B cell (primary cell): ENCODE results near the gene SEMA7A. TPM values are rescaled to one million over a fixed set of nuclear protein-coding genes. Genes with fewer than 3 reads are reported as not detected.

Experiments
- ATAC-seq: fragments of 200-7000 bp; cut with Tn5 transposase; one replicate; pipeline ENCODE4 v1.10.0; 2021; ENCODE audit warnings: low read depth, mild to moderate bottlenecking, moderate number of reproducible peaks, moderate library complexity
- CTCF ChIA-PET: fragments of 350-600 bp; sonication (Branson Sonifier 250); formaldehyde crosslinking; loops from one replicate; lab custom pipeline; 2021; ENCODE audit warnings: antibody characterized with exemption, inconsistent platforms; lab: Charles Lee
- POLR2A ChIA-PET: fragments of 350-600 bp; sonication (Branson Sonifier 250); formaldehyde crosslinking; loops from one replicate; lab custom pipeline; 2021; ENCODE audit warnings: antibody characterized with exemption; lab: Charles Lee
- DNase-seq: peaks from one replicate; pipeline ENCODE4 v3.0.0; 2013
- H2AFZ ChIP-seq: 2 replicates; pipeline ENCODE4 v1.6.1; 2012; ENCODE audit warnings: mild to moderate bottlenecking, low read depth, low read length; ENCODE audit not compliant: insufficient read depth, poor library complexity, severe bottlenecking
- H3K27ac ChIP-seq, 2 donors: 1 replicate in 1 of 2; 2 replicates in 1 of 2; pipeline ENCODE4 v1.5.1; 2012 to 2013; ENCODE audit warnings: low read length in 2 of 2, mild to moderate bottlenecking in 2 of 2, moderate library complexity in 1 of 2
- H3K27me3 ChIP-seq, 4 experiments: fragments of 200-600 bp in 1 of 4; sonication (generic) in 1 of 4; replicated peaks in 1 of 4; 1 replicate in 2 of 4; 2 replicates in 2 of 4; pipeline versions ENCODE4 v1.6.1 to v1.7.0; 2013 to 2016; ENCODE audit warnings: low read length in 3 of 4, mild to moderate bottlenecking in 2 of 4, mixed read lengths in 1 of 4, moderate library complexity in 1 of 4; ENCODE audit not compliant: insufficient read depth in 4 of 4, control insufficient read depth in 3 of 4; ENCODE audit errors: control extremely low read depth in 1 of 4
- H3K36me3 ChIP-seq, 2 experiments: replicated peaks in 1 of 2; 1 replicate in 1 of 2; 2 replicates in 1 of 2; pipeline versions ENCODE4 v1.6.1 to v1.7.1; 2013; ENCODE audit warnings: low read length in 1 of 2; ENCODE audit not compliant: insufficient read depth in 2 of 2, control insufficient read depth in 1 of 2; ENCODE audit errors: control extremely low read depth in 1 of 2, extremely low read depth in 1 of 2
- H3K4me1 ChIP-seq, 2 donors: fragments of 200-600 bp in 1 of 2; sonication (generic) in 1 of 2; 1 replicate in 1 of 2; 2 replicates in 1 of 2; pipeline versions ENCODE4 v1.5.1 to v1.6.1; 2013 to 2017; ENCODE audit warnings: low read length in 2 of 2; ENCODE audit not compliant: control insufficient read depth in 2 of 2, insufficient read depth in 2 of 2
- H3K4me2 ChIP-seq: replicated peaks from 2 replicates; pipeline ENCODE3; 2012; ENCODE audit warnings: mild to moderate bottlenecking, low read depth, low read length; ENCODE audit not compliant: poor library complexity, severe bottlenecking
- H3K4me3 ChIP-seq, 5 experiments: fragments of 200-600 bp in 1 of 5; sonication (generic) in 1 of 5; 1 replicate in 3 of 5; 2 replicates in 2 of 5; pipeline versions ENCODE4 v1.5.1 to v1.7.0; 2011 to 2016; ENCODE audit warnings: low read length in 4 of 5, mild to moderate bottlenecking in 4 of 5, low read depth in 2 of 5, control low read depth in 1 of 5, moderate library complexity in 1 of 5; ENCODE audit not compliant: insufficient read depth in 1 of 5; ENCODE audit errors: control extremely low read depth in 1 of 5, extremely low read depth in 1 of 5
- H3K79me2 ChIP-seq: fragments of 200-600 bp; sonication (generic); one replicate; pipeline ENCODE4 v1.6.0; 2016; ENCODE audit warnings: low read length; ENCODE audit not compliant: control insufficient read depth, insufficient read depth
- H3K9ac ChIP-seq: fragments of 200-600 bp; sonication (generic); 2 replicates; pipeline ENCODE4 v1.6.1; 2017; ENCODE audit warnings: mild to moderate bottlenecking, low read length, moderate library complexity
- H3K9me3 ChIP-seq, 3 donors: one replicate each; pipeline versions ENCODE4 v1.6.1 to v1.7.1; 2013; ENCODE audit warnings: low read length in 2 of 3; ENCODE audit not compliant: control insufficient read depth in 2 of 3, insufficient read depth in 1 of 3; ENCODE audit errors: control extremely low read depth in 1 of 3
- H4K20me1 ChIP-seq: 2 replicates; pipeline ENCODE4 v1.6.0; 2012; ENCODE audit warnings: mild to moderate bottlenecking, low read length; ENCODE audit not compliant: insufficient read depth, control insufficient read depth, poor library complexity, severe bottlenecking
- H3K27ac Mint-ChIP-seq: one replicate; pipeline ENCODE4 v1.8.0; 2021; ENCODE audit warnings: mixed read lengths
- H3K27me3 Mint-ChIP-seq: one replicate; pipeline ENCODE4 v1.8.0; 2021; ENCODE audit warnings: mixed read lengths
- H3K4me1 Mint-ChIP-seq: one replicate; pipeline ENCODE4 v1.8.0; 2021; ENCODE audit warnings: mixed read lengths
- H3K4me3 Mint-ChIP-seq: one replicate; pipeline ENCODE4 v1.8.0; 2021; ENCODE audit warnings: mixed read lengths
- H3K9me3 Mint-ChIP-seq: one replicate; pipeline ENCODE4 v1.8.0; 2022; ENCODE audit warnings: mixed read lengths; ENCODE audit not compliant: insufficient read depth
- EZH2 ChIP-seq: IDR thresholded peaks from 2 replicates; pipeline ENCODE4 v1.6.1; 2012; ENCODE audit warnings: borderline replicate concordance, low read depth, mild to moderate bottlenecking, moderate library complexity, low read length; ENCODE audit not compliant: insufficient read depth, poor library complexity, severe bottlenecking
- WGBS: methylation state at CpG from one replicate; pipeline ENCODE4 v1.1.5; 2013; ENCODE audit warnings: missing lambda C conversion rate; ENCODE audit not compliant: insufficient coverage; 5-methylcytosine and 5-hydroxymethylcytosine counted together
- intact Hi-C: fragments of 100-400 bp; cut with micrococcal nuclease; formaldehyde crosslinking; loops from one replicate; pipeline ENCODE4 v1.10.0; 2022
- polyA plus RNA-seq: library from polyadenylated mRNA; depleted of rRNA; stranded (reverse); fragments of >200 nt; gene quantifications from 2 replicates; pipeline ENCODE4 v1.2.3, GENCODE V29; 2012
- total RNA-seq, 2 donors: library from RNA; stranded (reverse); fragments of 120-200 nt in 1 of 2; gene quantifications; 1 replicate in 1 of 2; 2 replicates in 1 of 2; pipeline versions ENCODE4 v1.2.3 to v1.2.4, GENCODE V29; 2013 to 2022
- TF ChIP-seq, protein P1 (sequence below): fragments of 200-600 bp; IDR thresholded peaks from one replicate; pipeline ENCODE4 v1.8.0; 2022; ENCODE audit warnings: antibody characterized with exemption, mild to moderate bottlenecking

SEMA7A gene
- total and polyA plus RNA-seq, 2 donors (not counting 1 experiment from before 2014, with no cell fraction given): 42.0 to 44.2 TPM

- no peaks in the 10 kb centered on the region for H3K9me3 Mint-ChIP-seq
- peaks cover 35 to 66% of the 10 kb centered on the region in 2 donors for H3K4me1 ChIP-seq
- ChIA-PET POLR2A (no interaction called here), CTCF (interaction anchor here (4.5 kb wide), 1 partner anchor 22 kb away, joined by 27 read pairs; no protein-coding TSS in a partner anchor)
- H3K27me3 Mint-ChIP-seq: no peaks in the 10 kb centered on the region
- no peak overlapping the region for H2AFZ ChIP-seq
- 88% methylated on average over 8 of the region's 13 CpGs for WGBS
- no peak overlapping the region for H3K4me3 Mint-ChIP-seq
- H3K36me3 ChIP-seq: peaks cover 3 to 65% of the 10 kb centered on the region in 2 experiments
- no peak for TF ChIP-seq EZH2
- TF ChIP-seq, protein P1, sequence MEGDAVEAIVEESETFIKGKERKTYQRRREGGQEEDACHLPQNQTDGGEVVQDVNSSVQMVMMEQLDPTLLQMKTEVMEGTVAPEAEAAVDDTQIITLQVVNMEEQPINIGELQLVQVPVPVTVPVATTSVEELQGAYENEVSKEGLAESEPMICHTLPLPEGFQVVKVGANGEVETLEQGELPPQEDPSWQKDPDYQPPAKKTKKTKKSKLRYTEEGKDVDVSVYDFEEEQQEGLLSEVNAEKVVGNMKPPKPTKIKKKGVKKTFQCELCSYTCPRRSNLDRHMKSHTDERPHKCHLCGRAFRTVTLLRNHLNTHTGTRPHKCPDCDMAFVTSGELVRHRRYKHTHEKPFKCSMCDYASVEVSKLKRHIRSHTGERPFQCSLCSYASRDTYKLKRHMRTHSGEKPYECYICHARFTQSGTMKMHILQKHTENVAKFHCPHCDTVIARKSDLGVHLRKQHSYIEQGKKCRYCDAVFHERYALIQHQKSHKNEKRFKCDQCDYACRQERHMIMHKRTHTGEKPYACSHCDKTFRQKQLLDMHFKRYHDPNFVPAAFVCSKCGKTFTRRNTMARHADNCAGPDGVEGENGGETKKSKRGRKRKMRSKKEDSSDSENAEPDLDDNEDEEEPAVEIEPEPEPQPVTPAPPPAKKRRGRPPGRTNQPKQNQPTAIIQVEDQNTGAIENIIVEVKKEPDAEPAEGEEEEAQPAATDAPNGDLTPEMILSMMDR: no peak
- H4K20me1 ChIP-seq: peaks cover 79% of the 10 kb centered on the region
- ATAC-seq (no peak), DNase-seq (no peak)
- no peaks in the 10 kb centered on the region for H3K9me3 ChIP-seq
- no peak overlapping the region for H3K9ac ChIP-seq
- intact Hi-C loops: no loop called here
- H3K27ac ChIP-seq: peak overlapping the region in 1 of 2 donors; percentile 16
- H3K4me1 Mint-ChIP-seq: peaks cover 61% of the 10 kb centered on the region
- no peak overlapping the region for H3K4me3 ChIP-seq
- peaks cover 73% of the 10 kb centered on the region for H3K79me2 ChIP-seq
- H3K27me3 ChIP-seq: no peaks in the 10 kb centered on the region
- H3K27ac Mint-ChIP-seq: peak overlapping the region; percentile 63
- no peak overlapping the region for H3K4me2 ChIP-seq
Observed at GRCh38 chr15:74417225-74417624, 16.5 kb downstream of the SEMA7A start.

- 78% methylated on average over 18 of the region's 19 CpGs for WGBS
- peaks cover 51% of the 10 kb centered on the region for H3K4me1 Mint-ChIP-seq
- ATAC-seq: no peak
- H3K27ac Mint-ChIP-seq: peak overlapping the region; percentile 89
- DNase-seq: no peak
- no peak overlapping the region for H3K4me3 ChIP-seq
- H3K4me2 ChIP-seq: no peak overlapping the region
- H3K4me3 Mint-ChIP-seq: no peak overlapping the region
- H3K27ac ChIP-seq: no peak overlapping the region
- peaks cover 3 to 75% of the 10 kb centered on the region in 2 experiments for H3K36me3 ChIP-seq
- H4K20me1 ChIP-seq: peaks cover 70% of the 10 kb centered on the region
- POLR2A ChIA-PET: no interaction called here
- H3K27me3 ChIP-seq: no peaks in the 10 kb centered on the region
- no peak for TF ChIP-seq EZH2
- TF ChIP-seq, protein P1: no peak
- H3K4me1 ChIP-seq: peaks cover 25 to 57% of the 10 kb centered on the region in 2 donors
- no peak overlapping the region for H2AFZ ChIP-seq
- peaks cover 64% of the 10 kb centered on the region for H3K79me2 ChIP-seq
- CTCF ChIA-PET: no interaction called here
- H3K9me3 Mint-ChIP-seq: no peaks in the 10 kb centered on the region
- H3K27me3 Mint-ChIP-seq: no peaks in the 10 kb centered on the region
- no peaks in the 10 kb centered on the region for H3K9me3 ChIP-seq
- intact Hi-C loops: no loop called here
- no peak overlapping the region for H3K9ac ChIP-seq
Observed at GRCh38 chr15:74415966-74416916, 17.5 kb downstream of the SEMA7A start.
